EH (cell line): ENCODE results near the gene FSCN2.
A peak's percentile ranks its signal among the peaks of the same experiment; 100 is the strongest.

Source experiments
- DNase-seq: peaks from one replicate; pipeline ENCODE4 v3.0.0-alpha.2; 2015; ENCODE audit warnings: low read depth

Gene FSCN2, protein sequence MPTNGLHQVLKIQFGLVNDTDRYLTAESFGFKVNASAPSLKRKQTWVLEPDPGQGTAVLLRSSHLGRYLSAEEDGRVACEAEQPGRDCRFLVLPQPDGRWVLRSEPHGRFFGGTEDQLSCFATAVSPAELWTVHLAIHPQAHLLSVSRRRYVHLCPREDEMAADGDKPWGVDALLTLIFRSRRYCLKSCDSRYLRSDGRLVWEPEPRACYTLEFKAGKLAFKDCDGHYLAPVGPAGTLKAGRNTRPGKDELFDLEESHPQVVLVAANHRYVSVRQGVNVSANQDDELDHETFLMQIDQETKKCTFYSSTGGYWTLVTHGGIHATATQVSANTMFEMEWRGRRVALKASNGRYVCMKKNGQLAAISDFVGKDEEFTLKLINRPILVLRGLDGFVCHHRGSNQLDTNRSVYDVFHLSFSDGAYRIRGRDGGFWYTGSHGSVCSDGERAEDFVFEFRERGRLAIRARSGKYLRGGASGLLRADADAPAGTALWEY

DNA sequence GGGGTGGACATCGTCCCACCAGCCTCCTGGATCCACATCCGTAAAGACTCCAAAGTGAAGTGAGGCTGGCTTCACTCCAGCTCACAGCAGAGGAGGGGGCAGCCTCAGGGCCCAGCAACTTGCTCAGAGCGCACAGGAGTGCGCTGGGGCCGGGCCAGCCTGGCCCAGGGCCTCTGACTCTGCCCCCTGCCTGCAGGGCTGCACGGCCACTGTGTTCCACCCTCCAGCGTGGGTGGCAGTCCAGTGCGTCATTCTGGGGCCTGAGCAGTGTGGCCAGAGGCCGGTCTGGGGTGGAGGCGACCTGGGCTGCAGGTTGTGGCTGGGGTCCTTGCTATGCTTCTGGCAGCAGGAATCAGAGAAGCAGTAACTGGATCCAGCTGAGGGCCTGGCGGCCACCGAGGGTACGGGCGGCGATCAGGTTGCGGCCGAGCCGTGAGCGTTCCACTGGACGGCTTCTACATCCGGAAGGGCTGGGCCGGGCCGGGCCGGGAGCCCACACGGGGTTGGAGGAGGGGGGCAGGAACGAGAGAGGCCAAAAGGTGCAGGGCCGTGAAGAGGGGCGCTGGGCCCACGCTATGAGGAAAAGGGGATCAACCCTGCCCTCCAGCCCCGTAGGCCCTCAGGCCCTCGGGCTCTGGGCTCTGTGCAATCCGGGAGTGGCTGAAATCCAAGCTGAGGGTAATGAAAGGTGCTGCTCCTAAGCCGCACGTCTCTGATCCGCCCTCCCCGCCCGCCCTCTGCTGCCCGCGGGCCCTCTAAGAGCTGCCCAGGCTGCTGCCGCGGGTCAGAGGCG, at the start of gene FSCN2:
TSS of gene FSCN2 (plus strand) at position 787 of the 793 bp plus-strand sequence. CDS start 155 bp downstream, outside the sequence.
- DNase-seq: peak; percentile 36

DNA sequence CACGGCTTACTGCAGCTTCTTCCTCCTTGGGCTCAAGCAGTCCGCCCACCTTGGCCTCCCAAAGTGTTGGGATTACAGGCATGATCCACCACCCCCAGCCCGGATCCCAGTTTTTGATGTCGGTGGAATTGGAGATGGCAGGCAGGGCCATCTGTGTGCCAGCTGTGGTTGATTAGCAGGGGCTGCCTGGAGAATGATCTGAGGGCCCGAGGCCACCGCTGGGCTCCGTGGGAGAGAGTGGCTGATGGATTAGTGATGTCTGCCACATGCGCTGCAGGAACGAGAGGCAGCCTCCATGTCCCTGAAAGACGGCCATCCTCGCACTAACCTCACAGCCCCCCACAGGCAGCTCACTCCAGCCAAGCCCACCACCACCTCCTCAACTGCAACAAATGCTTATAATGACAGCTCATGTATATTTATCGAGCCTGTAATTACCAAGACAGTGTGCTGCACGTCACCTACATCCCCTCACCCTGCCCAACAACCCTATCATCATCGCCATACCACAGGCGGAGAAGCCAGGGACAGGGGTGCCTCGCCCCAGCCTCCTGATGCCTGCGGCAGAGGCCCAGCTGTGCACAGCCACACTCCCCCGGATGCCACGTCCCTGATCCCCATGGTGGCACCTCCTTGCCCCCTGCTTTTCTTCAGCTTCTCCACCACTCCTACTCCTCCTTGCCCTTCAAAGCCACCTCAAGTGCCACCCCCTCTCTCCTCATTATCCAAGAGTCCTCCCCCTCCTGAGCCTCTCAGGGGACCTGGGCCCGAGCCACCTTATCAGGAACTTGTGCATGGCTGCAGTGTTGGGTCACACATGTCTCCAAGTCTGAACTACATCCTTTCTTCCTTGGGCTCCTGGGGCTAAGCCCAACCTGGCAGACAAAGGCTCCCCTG, 48.8 kb upstream of the FSCN2 start:
- no peak for DNase-seq

DNA sequence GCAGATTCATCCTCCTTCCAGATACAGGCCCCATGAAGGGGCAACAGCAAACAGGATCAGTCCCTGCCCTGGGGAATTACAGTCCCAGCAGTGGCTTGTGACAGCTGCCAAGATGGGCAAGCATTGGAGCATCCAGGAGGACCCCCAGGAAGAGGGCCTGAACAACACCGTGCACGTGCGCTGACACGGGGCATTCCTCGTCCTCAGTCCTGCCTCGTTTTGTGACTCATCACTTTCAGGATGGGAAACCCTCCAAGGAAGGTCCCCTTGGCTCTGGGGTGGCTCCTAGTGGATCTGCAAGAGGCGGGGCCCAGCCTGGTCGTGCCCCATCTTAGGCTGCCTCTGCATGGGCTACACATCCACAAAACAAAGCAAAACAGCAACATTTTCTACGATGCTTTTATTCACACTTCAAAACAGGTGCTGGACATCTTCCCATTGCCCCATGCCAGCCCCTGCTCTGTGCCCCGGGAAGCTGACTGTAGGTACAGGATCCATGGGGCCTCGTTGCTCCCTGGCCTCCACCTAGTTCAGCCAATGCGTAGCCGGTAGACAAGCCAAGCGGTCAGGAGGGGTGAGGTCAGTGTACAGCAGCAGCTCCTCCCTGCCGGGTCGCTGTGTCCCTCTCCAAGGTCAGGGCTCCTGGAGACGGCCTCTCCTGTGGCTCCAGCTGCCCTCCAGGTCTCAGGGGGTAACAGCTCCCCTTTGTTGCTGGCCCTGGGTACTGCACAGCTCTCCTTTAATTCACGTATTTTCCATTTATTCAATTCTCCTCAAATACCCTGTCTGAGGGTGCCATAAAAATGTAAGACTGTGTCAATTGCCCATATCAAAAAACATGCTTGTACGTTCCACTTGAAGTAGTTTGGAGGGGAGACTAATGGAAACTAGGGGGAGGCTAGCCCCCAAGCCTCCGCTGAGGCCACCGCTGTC, 47.8 kb upstream of the FSCN2 start:
- DNase-seq: peak; percentile 81

DNA sequence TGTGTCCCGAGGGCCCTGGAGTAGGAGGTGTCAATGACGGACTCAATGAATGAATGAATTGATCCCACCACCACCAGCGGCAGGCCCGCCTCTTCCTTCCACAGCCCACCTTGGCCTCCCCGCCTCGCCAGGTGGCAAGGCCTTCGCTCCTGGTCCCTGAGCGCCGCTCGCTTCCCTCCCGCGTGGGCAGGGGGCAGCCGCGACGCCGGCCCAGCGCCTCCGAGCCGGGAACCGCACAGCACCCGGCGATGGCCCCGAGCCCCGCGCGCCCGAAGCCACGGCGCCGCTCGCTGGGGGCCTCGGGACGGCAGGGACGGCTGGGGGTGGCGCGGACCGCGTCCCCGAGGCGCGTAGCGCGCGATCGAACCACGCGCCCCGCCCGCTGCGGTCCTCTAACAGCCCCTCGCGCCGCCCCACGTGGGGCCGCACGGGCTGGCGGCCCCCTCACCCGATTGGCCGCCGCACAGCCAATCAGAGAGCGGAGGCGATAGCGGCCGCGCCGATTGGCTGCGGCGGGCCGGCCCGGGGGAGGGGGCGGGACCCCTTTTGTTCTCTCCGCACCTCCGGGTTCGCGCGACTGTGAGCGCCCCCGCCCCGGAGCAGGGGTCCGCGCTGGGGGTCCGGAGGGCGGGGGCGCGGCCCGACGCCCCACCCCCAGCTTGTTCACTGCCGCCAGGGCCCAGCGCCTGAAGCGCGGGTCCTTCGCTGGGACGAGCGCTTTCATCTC, 46.9 kb upstream of the FSCN2 start:
- DNase-seq: peak; percentile 62

DNA sequence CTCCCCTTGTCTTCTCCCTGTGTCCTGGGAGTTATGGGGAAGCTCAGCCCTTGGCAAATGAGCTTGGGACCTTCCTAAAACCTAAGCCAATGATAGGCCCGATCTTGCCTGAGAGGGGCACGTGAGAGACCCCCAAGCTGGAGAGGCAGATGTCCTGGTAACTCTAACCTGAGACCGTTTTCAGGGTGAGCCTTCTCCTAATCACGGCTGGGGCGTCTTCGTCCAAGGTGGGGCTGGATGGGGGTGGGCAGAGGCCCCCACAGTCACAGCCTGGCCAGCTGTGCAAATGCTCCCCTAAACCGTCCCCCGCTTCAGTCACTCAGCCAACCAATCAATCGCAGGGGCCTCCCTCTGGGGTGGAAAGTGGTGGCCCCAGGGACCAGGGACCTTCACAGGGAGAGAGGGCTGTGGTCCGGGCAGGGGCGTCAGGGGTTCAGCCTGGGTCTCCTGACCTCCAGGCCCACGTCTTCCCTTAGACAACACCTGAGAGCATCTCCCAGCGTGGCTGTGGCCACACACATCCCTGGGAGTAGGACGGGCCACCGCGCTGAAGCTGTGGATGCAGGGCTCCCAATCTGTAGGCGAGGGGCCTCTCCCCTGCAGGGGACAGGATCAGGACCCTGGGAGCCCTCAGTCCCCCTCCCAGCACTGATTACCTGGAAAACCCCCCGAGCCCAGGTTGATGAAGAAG, 46.2 kb upstream of the FSCN2 start:
- no peak for DNase-seq

DNA sequence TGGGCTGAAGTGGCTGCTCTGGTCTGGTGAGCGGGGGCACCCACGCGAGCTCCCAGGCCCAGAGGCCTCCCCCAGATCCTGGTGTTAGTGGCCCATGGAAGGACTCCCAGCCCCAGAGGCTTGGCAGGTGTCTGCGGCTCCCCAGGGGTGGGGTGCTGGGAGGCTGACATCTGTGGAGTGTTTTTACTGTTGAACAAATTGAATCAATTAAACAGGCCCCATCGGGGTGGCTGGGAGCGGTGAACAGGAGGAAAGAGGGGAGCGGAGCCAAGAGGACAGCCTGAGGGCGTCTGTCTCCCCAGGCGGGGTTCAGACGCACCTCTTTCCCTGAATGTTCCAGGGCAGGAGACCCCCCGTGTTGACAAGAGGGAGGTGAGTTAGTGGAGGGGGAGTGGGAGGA, 45.5 kb upstream of the FSCN2 start:
- no peak for DNase-seq

DNA sequence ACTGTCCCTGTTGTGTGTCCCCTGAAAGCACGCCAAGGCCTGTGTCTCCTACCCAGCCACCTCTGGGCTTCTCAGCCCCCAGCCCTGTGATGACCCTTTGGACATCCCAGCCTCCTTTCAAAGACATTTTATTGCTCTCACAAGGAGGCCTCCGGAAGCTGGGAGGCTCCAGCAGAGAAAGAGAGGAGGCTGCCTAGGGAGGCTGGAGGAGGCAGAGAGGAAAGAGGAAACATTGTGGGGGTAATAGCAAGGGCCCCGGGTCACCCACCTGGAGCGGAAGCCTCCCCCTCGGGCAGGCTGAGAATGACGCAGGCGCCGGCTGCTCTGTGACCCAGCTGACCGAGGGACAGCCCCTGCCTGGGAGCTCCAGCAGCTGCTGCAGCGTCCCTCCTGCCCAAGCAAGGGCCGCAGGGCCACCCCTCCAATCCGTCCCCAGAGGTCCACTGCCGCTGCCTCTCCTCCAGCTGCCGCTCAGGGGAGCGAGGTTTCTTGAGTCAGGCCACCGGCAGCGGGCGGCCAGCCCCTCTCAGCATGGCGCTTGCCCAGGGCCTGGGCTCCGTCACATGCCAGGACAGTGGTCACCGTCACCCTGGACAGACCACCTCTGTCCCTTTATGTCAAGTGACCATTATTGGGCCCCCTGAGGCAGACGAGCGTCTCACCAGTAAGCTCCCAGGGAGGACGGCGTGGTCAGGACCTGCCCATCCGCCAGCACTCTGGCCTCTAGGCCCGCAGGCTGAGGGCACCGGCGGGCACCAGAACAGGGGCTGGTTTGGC, 44.9 kb upstream of the FSCN2 start:
- no peak for DNase-seq

DNA sequence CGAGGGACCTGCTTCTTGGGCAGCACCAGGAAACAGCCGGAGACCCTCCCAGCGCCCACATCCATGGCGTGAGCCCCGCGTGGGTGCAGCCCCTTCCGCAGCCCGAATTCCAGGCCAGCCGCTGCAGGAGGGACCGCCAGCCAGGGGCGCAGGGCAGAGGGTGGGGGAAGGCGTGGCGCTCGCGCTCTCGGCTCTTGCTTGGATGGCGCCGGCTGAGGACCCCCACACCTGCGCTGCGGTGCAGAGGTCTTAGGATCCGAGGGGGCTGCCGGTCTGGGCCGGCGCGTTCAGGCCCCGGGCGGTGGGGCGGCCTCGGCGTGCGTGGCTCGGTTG, 44.3 kb upstream of the FSCN2 start:
- DNase-seq: no peak

DNA sequence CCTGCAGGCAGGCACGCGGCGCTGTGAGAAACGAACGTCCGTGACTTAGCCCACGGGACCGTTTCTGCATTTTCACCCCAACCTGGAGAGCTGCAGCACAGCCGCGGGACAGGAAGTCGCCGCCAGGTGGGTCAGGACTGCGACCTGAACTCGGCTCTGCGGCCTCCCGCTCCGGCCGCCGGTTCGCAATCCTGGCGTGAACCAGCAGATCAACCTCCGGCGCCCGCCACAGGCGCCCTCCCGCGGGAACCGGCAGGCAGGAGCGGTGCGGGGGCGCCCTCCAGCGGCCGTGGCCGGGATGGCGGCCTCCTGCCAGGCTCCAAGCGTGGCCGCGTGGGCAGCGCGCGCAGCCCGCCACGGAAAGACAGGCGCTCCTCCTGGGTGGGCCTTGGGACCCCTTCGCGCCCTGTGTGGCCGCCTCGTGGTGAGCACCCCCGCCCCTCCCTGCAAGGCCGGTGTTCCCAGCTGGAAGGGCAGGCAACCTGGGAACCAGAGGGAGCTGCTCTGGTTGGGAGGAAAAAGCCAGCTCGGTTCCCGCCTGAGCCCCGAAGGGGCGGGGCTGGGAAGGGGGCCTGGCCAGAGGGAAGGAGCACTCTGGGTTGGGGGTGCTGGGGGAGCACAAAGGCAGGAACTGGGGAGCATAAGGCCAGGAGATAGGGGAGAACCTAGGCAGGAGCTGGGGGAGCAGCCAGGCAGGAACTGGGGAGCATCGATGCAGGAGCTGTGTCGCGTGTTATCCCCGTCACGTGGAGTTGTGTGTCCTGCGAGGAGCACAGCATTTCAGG, 43.8 kb upstream of the FSCN2 start:
- peak; percentile 73 for DNase-seq

DNA sequence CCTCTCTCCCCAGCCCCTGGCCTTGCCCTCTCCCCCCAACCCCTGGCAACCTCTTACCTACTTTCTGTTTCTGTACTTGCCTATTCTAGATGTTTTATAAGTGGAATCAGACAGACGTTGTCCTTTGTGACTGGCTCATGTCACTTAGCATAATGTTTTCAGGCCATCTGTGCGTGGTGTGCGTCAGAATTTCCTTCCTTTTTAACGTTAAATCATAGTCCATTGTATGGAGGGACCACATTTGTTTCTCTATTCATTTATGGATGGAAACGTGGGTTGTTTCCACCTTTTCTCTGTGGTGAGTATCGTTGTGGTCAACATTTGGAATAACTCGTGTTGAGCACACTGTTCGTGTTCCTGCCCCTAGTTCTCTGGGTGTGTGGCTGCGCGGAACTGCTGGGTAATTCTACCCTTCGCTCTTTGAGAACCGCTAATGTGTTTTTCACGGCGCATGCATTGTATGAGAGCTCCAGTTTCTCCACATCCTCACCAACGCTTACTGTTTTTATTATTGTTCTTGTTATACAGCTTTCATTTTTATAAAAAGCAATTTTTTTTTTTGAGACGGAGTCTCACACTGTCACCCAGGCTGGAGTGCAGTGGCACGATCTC, 41.9 kb upstream of the FSCN2 start:
- no peak for DNase-seq

DNA sequence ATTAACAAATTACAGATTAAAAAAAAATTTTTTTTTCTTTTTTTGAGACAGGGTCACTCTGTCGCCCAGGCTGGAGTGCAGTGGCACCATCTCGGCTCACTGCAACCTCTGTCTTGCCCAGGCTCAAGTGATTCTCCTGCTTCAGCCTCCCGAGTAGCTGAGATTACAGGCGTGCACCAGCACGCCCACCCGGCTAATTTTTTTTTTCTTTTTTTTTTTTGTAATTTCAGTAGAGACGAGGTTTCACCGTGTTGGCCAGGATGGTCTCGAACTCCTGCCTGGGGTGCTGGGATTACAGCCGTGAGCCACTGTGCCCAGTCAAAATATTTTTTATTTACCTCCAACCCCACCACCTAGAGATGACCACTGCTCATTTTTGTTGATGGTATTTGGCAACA, 41.1 kb upstream of the FSCN2 start:
- DNase-seq: no peak

DNA sequence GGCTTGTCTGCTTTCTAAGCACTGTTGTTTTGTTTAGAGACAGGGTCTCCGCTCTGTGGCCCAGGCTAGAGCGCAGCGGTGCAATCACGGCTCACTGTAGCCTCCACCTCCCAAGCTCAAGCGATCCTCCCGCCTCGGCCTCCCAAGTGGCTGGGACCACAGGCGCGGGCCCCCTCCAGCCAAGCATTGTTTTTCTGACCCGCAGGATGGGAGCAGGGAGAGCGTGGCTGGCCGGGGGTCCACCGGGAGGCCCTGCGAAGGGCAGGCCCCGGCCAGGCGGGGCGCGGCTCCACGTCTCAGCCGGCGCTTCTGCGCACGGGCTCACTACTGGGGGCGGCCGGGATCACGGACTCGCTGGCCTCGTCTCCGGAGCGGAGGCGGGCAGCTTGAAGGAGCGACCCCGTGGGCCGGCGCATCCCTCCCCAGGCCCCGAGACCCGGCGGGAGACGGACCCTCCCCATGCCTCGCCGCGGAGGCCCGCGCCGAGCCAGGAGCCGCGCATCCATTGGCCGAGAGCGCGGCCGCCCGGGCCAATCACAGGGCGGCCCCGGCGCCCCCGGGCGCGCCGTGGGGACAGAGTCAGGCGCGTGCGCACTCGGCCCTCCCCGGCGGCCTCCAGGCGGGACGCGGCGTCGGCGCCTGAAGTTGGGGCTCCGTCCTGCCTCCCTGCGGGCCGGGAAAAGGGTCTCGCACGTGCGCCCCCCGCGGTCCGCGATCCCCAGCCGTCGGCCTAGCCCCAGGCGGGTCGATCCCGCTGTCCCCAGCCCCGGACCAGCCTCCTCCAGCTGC, 40.5 kb upstream of the FSCN2 start:
- peak; percentile 77 for DNase-seq

DNA sequence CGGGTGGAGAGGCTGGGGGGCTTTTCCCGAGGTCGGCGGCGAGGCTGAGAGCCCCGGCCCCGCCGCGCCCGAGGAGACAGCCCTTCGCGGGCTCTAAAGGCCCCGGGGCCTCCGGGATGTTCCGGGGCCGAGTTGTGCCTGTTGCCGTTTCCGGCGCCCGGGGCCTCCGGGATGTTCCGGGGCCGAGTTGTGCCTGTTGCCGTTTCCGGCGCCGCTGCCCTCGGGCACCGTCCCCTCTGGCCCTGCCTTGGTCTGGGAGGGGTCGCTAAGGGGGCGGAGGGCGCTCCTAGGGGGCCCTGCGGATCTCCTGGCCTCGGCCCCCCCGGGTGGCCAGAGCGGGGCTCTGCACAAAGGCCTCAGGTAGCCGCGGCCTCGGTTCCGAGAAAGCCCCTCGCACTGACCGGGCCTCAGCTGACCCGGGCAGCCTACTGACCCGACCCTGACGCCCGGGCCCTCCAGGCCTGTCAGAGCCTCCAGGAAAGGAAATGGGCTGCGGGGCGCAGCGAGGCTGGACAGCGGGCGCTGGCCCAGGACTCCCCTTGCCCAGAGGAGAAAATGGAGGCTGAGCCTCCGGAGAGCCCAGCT, 39.8 kb upstream of the FSCN2 start:
- DNase-seq: peak; percentile 32

DNA sequence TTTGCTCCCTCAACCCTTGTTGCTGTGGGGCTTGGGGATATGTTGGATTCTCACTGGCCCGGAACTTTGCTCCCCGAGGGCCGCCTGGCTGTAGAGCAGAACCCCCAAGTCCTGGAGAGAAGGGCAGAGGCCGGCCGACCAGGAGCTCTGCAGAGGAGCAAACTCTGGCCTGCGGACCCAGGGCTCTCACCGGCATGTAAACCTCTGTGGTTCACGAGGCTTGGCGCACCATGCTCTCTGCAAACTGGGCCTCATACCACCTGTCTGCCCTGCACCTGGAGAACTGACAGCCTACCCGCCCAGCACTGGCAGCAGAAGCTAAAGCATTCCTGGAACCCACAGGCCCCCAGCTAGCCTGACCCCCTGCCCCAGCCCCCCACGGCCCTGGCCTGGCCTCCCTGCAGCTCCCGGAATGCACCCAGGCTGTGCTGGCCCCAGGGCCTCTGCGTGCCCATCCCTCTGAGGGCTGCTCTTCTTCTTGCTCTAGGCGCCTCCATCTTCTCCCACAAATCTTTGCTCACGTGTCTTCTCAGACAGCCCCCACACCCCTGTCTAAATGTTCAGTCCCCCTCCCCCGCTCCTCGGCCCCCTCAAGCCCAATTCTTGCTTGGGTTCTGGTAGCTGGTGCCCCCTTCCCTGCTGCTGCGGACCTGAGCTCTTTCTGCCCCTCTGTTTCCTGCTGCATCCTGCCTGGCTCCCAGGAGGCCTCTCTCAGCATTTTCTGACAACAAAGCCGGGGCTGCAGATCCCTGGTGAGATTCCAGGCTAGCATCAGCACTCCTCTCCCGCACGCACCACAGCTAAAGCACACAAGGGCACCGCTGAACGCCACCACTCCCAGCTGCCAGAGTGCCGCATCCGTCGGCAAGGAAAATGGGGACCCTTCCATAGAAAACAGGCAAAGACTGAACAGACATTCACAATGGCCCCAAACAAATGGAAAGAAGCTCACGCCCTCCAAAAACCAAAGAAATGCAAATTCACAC, 38.9 kb upstream of the FSCN2 start:
- no peak for DNase-seq
